ENCODE measurements around the gene SMURF1.
"Not testable (repeated sequence)": the region's sequence is repeated elsewhere in the genome, so short reads cannot be mapped to it uniquely, and the experiment has no call there.

The SMURF1 gene

DNA sequence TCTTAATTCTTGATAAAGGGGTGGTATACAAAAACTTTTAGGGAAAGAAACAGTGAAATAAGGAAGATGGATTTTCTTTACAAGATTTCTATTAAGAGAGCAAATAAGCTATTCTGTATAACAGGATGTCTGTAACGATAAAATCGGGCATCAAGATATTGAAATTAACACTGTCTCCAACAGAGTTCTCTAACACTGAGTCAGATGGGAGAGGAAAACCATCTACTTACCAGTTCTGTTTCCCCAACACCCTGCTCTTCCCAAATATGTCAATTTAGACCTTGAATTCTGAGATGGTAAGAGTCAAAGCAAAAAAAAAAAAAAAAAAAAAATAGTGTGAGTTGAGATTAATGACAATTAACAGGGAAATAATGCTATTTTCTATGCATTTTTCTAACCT, 23.0 kb downstream of the SMURF1 start:
- no peak for TF ChIP-seq ZNF274 (IDR thresholded peaks at IDR 0.05; ENCODE audit: low read depth, low read length)
- no peak overlapping the region for H3K4me3 ChIP-seq (ENCODE audit: low read length)

DNA sequence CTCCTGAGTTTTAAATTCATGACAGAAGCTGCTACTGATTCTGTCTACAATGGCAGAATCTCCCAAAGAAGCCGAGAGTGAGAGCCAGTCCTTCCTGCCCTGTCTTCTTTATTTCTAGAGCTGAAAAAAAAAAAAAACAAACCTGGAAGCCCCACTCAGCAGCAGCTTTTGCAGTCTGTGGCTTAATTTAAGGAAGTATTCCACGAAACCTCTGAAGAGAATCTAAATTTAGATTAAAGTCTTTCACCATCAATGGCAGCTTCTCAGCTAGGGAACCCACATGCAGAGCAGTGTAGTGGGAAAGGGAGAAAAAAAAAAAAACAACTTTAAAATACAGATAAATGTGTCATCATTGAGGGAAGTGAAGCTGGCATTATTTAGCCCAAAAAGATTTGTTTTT, 23.4 kb downstream of the SMURF1 start:
- TF ChIP-seq ZNF274 (IDR thresholded peaks at IDR 0.05; ENCODE audit: low read depth, low read length): no peak
- no peak overlapping the region for H3K4me3 ChIP-seq (ENCODE audit: low read length)

DNA sequence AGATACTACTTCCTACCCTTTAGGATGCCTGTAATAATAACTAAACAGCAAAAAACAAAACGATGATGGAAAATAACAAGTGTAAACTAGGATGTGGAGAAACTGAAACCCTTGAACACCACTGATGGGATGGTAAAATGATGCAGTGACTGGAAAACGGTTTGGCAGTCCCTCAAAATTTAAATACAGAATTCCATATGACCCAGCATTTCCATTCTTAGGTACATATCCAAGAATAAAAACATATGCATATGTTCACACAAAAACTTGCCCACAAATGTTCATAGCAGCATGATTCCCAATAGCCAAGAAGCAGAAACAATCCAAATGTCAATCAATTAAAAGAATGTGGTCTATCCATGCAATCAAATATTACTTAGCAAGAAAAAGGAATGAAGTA, 25.8 kb downstream of the SMURF1 start:
- no peak for TF ChIP-seq ZNF274 (IDR thresholded peaks at IDR 0.05; ENCODE audit: low read depth, low read length)
- H3K4me3 ChIP-seq (ENCODE audit: low read length): no peak overlapping the region

DNA sequence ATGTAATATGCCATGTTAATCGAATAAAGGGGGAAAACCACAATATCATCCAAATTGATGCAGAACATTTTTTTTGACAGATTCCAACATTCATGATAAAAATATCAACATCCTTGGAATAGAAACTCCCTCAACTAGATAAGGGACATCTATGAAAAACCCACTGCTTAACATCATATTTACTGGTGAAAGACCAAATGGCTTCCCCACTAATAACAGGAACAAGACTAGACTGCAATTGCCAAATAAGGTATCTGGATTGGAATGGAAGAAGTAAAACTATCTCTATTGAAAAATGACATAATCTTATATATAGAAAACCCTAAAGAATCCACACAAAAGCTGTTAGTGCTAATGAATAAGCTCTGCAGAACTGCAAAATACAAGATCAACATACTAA, 27.8 kb downstream of the SMURF1 start:
- no peak for TF ChIP-seq ZNF274 (IDR thresholded peaks at IDR 0.05; ENCODE audit: low read depth, low read length)
- no peak overlapping the region for H3K4me3 ChIP-seq (ENCODE audit: low read length)

DNA sequence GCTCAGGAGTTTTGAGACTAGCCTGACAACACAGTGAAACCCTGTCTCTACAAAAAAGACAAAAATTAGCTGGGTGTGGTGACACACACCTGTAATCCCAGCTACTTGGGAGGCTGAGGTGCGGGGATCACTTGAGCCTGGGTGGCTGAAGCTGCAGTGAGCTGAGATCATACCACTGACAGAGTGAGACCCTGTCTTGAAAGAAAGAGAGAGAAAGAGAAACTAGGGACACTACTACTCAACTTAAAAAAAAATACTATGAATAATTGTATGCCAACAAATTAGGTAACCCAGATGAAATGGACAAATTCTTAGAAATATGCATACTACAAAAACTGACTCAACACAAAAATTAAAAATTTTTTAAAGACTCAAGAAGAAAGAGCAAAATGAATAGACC, 28.5 kb downstream of the SMURF1 start:
- no peak for TF ChIP-seq ZNF274 (IDR thresholded peaks at IDR 0.05; ENCODE audit: low read depth, low read length)
- H3K4me3 ChIP-seq (ENCODE audit: low read length): no peak overlapping the region

DNA sequence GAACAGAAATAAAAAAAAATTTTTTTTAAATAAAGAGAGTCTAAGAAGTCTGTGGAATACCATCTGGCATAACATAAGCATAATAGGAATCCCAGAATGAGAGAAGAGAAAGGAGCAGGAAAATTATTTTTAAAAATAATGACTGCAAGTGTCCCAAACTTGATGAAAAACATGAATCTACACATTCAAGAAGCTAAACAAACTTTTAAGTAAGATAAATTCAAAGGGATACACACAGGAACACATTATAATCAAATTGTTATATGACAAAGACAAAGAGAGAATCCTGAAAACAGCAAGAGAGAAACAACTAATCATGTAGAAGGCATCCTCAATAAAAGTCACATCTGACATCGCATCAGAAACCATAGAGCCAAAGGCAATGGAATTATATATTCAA, 30.9 kb downstream of the SMURF1 start:
- H3K4me3 ChIP-seq (ENCODE audit: low read length): no peak overlapping the region
- TF ChIP-seq ZNF274 (IDR thresholded peaks at IDR 0.05; ENCODE audit: low read depth, low read length): no peak

DNA sequence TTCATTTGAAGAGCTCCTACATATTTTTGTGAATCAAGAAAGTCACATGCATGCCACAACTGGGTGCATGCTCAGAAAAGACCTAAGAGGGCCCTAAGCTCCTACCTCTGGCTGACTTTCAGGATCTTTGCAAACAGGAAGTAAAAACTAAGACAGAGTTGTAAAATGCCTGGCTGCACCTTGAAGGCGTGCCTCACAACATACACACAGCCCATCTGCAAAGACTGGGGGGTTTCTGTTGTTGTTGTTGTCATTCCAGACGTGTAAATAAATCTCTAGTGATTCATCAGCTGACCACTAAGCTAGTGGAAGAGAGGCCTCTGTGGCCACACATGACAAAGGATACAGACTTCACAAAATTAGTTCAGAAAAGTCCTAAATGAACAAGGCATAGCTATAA, 31.8 kb downstream of the SMURF1 start:
- no peak overlapping the region for H3K4me3 ChIP-seq (ENCODE audit: low read length)
- no peak for TF ChIP-seq ZNF274 (IDR thresholded peaks at IDR 0.05; ENCODE audit: low read depth, low read length)

DNA sequence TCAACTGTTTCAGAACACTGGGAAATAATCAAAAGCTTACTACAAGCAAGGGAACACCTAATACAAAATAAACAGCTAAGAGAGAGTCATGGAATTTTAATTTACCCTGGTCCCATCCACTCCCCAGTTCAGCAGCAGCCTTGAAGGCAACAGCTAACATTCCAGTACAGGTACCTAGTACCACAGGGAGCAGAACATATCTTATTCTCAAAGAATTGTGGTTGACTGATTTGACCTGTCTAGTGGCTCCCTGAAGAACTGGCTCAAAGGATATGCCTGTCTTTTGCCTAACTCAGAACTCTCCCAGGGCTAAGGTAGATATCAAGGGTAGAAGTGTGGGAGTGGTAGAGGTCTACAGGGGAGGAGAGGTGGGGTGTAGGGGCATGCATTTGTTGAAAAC, 32.3 kb downstream of the SMURF1 start:
- TF ChIP-seq ZNF274 (IDR thresholded peaks at IDR 0.05; ENCODE audit: low read depth, low read length): no peak

DNA sequence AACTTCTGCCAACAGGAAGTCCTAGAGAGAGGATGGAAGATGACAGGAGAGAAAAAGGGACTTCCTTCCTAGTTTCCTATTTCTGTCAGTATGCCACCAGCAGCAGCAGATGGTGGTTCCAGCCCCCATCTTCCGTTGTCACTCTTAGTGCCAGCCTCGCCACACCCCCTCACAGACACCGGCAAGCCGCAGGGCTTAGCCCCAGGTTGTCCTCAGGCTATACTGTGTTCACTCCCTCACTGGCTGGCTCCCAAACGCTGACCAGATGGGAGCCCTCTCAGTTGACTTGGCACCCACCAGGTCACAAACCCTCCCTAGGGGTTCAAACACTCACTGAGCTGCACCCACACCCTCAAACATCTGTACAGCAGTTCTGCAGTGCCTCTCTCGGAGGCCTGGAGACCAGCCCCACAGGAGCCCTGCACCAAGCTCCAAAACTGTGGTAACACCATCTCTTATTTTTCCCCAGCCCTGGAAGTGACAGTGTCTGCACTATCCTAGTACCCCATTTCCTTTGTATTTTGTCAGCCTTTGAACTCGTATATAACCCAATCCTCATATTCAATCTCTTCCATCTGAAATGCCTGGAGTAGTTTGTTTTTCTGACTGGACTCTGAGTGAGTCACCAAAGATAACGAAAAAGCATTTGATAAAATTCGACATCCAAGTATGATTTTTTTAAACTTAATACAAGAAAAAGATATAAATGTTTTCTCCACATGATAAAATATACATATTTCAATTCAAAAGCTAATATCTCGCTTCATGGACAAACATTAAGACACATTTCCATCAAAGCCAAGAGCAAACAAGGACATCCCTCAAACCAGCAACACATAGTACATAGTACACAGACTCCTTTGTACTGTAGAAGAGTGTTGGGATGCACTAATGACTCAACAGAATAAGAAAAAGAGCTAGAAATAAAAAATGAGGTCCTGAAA, 34.5 kb downstream of the SMURF1 start:
- TF ChIP-seq ZNF274 (IDR thresholded peaks at IDR 0.05; ENCODE audit: low read depth, low read length): no peak
- no peak overlapping the region for H3K4me3 ChIP-seq (ENCODE audit: low read length)

More for the DNA sequence above, 32.3 kb downstream of the SMURF1 start:
- H3K4me3 ChIP-seq (ENCODE audit: low read length): no peak overlapping the region

DNA sequence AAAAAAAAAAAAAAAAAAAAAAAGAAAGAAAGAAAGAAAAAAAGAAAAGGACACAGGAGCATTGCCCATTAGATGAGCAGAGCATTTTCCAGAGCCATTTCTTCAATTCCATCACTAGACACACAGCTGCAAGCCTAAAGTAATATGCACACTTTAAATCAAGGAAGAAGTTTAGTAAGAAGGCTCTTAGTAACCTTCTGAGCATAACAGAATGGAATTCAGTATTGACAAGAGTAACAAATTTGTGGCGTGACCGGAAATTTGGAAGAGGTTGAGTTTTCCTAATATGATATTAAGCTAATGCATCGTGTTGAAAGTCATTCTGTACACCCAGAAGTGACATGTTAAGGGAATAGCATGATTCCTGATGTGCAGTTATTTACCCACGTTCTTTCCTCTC, 35.3 kb downstream of the SMURF1 start:
- no peak overlapping the region for H3K4me3 ChIP-seq (ENCODE audit: low read length)
- TF ChIP-seq ZNF274 (IDR thresholded peaks at IDR 0.05; ENCODE audit: low read depth, low read length): no peak

DNA sequence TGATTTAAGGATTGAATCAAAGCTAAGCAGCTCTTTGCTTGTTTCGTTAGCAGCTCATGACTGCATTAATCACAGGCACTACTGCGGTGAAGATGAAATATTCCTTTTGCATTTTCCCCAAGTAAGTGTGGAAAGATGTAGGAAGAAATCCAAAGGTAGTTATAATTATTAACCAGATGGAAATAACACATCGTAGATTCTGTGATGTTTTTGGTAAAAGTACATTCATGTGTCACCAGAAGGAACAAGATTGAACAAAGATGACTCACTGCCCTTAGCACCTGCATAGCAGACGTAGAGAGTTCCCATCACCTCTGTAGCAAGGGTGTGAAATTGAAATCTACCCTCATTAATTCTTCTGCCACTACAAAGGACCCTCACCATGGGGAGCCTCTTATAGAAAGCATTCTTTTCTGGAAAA, 37.1 kb downstream of the SMURF1 start:
- TF ChIP-seq ZNF274 (IDR thresholded peaks at IDR 0.05; ENCODE audit: low read depth, low read length): no peak
- no peak overlapping the region for H3K4me3 ChIP-seq (ENCODE audit: low read length)

DNA sequence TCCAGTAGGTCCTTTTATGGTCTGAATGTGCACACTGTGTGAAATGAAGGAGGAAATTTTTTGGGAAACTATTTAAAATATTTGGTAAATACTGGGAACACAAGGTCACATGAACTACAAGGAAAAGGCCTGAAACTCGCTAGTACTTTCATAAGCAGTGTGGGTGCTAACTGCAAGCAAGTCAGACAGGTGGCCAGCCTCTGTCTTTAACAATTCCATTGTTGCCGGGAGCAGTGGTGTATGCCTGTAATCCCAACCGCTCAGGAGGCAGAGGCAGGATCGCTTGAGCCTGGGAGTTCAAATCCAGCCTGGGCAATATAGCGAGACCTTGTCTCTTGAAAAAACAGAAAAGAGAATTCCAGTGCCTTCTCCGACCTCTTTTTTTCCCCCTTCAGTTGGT, 37.5 kb downstream of the SMURF1 start:
- TF ChIP-seq ZNF274 (IDR thresholded peaks at IDR 0.05; ENCODE audit: low read depth, low read length): no peak
- no peak overlapping the region for H3K4me3 ChIP-seq (ENCODE audit: low read length)

DNA sequence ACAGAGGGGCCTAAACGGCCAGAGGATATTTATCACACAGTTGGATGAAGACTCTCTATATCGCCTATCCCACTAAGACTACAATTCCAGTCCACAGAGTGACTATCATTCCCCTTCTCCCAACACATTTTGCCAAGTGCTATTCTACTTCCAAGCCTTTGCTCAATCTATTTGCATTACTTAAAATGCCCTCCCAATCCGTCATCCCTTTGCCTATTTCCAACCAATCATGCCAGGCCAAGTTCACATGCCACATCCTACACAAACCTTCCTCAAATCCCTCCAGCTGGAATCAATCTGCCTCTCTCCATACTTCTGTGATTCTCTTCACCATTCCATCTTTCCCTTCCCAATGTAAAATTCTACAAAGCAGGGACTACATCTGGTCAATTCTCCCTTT, 38.2 kb downstream of the SMURF1 start:
- no peak for TF ChIP-seq ZNF274 (IDR thresholded peaks at IDR 0.05; ENCODE audit: low read depth, low read length)
- no peak overlapping the region for H3K4me3 ChIP-seq (ENCODE audit: low read length)

DNA sequence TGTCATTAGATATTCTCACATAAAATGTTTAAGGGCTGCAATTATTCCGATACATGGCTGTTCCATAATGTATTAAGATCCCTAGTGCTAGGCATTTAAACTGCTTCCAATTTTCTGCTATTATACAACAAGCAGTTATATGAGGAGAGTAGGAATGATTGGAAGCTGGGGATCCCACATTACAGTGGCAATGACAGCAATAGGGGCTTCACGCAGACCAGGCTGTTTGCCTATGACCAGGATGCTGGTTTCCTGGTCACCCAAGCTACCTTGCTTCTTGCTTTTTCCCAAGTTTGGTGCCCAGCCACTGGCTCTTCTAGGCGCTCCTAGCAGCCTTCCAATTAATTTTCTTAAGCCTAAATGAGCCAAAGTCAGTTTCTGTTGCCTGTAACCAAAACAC, 39.3 kb downstream of the SMURF1 start:
- H3K4me3 ChIP-seq (ENCODE audit: low read length): no peak overlapping the region
- no peak for TF ChIP-seq ZNF274 (IDR thresholded peaks at IDR 0.05; ENCODE audit: low read depth, low read length)

DNA sequence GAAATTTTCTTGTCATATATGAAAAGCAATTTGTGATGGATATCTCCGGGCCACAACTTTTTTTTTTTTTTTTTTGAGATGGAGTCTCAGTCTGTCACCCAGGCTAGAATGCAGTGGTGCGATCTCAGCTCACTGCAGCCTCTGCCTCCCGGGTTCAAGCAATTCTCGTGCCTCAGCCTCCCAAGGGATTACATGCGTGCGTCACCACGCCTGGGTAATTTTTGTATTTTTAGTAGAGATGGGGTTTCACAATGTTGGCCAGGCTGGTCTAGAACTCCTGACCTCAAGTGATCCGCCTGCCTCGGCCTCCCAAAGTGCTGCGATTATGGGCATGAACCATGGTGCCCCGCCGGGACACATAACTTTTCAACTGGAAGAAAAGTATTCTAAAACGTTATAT, 40.1 kb downstream of the SMURF1 start:
- not testable (repeated sequence) for H3K4me3 ChIP-seq (ENCODE audit: low read length)
